Retinal pigment epithelial cell (primary cell): ENCODE measurements around the gene MDFIC.

ENCODE experiments used
- DNase-seq: peaks from one replicate; pipeline ENCODE4 v3.0.0-alpha.2; 2010; ENCODE audit warnings: low read depth
- H3K4me3 ChIP-seq: 2 replicates; pipeline ENCODE4 v1.5.1; 2011; ENCODE audit warnings: mild to moderate bottlenecking, low read length, control low read depth, moderate library complexity
- TF ChIP-seq, protein P1 (sequence below): conservative IDR thresholded peaks from 2 replicates; pipeline ENCODE4 v1.5.1; 2011; ENCODE audit warnings: low read depth, low read length, control low read depth, inconsistent platforms

Gene MDFIC

DNA sequence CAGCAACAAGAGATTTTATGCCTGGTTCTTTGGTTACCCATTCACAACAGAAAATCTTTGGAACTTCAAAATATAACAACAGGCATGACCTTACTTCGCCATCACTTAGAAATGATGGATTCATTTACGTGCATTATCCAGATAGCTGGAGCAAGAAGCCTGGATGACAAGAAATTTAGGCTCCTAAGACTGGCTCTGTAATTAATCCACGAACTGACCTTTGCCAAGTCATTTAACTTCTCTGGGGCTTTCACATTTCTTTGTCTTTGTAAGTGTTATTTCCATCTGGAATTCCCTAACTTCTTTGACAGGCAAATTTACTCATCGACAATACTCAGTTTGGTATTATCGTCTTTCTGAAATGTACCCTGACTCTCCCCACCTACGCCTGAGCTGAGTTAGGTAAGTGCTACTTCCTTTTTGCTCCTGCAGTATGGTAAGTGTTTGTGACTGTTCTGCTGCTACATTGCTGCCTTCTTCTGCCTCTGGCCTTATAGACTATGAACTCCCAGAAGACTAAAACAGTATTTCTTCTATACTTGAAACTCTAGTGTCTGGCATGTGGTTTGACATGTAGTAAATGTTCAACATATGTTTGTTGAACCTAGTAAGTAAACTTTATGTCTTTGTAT is 5.5 kb upstream of the MDFIC start:
- no peak overlapping the region for H3K4me3 ChIP-seq
- DNase-seq = no peak
- TF ChIP-seq, protein P1, sequence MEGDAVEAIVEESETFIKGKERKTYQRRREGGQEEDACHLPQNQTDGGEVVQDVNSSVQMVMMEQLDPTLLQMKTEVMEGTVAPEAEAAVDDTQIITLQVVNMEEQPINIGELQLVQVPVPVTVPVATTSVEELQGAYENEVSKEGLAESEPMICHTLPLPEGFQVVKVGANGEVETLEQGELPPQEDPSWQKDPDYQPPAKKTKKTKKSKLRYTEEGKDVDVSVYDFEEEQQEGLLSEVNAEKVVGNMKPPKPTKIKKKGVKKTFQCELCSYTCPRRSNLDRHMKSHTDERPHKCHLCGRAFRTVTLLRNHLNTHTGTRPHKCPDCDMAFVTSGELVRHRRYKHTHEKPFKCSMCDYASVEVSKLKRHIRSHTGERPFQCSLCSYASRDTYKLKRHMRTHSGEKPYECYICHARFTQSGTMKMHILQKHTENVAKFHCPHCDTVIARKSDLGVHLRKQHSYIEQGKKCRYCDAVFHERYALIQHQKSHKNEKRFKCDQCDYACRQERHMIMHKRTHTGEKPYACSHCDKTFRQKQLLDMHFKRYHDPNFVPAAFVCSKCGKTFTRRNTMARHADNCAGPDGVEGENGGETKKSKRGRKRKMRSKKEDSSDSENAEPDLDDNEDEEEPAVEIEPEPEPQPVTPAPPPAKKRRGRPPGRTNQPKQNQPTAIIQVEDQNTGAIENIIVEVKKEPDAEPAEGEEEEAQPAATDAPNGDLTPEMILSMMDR = no peak

DNA sequence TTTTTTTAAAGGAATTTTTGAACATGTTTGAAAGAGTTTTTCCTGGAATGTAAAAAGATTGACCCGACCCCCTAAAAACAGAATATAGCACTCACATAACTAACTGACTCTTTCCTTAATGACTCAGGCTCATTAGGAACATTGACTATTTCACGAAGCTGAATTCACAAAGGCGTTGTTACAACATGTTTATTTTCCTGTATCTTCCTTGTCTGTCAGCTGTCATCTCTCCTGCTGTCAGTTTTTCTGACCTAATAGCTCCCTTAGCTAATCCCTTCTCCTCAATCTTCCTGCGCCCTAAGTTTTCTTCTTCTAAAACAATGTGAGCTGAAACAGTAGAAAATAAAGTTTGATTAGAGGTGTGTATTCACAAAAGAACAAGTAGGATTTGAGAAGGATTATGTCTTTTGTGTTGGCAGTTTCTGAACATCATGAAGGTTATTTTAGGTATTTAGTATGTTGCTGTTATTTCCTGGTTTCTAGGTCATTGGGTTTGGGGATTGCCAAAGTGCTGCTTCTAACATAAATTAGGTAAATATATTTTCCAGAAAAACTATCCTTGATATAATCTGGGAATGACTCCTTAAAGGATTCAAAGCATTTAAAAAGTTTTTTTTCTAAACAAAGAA is 4.6 kb upstream of the MDFIC start:
- no peak overlapping the region for H3K4me3 ChIP-seq
- no peak for DNase-seq
- TF ChIP-seq, protein P1 = no peak

DNA sequence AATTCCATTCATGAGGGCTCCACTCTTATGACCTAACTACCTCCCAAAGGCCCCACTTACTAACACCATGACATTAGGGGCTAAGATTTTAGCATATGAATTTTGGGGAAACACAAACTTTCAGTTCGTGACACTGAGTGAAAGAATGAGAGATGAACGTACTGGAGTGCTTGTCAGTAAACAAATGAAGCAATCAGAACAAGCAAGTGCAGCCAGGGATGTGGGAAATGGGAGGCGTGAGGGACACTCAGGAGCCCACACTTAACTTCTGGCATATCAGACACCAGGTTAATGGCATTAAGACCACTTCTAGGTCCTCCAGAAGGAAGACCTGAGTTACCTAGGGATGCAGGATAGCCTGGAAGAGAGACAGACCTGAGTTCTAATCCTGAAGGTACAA is 2.3 kb upstream of the MDFIC start:
- H3K4me3 ChIP-seq = no peak overlapping the region
- DNase-seq = no peak
- TF ChIP-seq, protein P1 = no peak

DNA sequence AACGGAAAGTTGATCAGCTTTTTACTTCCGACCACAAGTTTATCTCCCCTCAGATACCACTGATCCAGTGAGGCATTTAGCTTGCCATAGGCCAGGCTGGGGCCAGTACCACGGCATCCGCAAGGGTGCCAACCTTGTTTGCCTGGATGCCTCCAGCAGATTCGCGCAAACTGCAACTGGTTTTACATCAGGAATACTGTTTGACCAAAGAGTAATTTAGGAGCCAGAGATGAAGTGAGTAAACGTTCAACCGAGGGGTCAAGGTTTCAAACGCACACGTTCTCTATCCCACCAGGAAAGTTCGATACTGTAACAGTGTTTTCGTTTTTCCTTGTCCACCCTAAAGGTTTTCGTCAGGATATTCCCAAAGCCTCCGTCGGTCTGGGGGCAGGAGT is 266 bp upstream of the MDFIC start:
- peak overlapping the region; percentile 81 for H3K4me3 ChIP-seq
- DNase-seq = no peak
- TF ChIP-seq, protein P1 = no peak

DNA sequence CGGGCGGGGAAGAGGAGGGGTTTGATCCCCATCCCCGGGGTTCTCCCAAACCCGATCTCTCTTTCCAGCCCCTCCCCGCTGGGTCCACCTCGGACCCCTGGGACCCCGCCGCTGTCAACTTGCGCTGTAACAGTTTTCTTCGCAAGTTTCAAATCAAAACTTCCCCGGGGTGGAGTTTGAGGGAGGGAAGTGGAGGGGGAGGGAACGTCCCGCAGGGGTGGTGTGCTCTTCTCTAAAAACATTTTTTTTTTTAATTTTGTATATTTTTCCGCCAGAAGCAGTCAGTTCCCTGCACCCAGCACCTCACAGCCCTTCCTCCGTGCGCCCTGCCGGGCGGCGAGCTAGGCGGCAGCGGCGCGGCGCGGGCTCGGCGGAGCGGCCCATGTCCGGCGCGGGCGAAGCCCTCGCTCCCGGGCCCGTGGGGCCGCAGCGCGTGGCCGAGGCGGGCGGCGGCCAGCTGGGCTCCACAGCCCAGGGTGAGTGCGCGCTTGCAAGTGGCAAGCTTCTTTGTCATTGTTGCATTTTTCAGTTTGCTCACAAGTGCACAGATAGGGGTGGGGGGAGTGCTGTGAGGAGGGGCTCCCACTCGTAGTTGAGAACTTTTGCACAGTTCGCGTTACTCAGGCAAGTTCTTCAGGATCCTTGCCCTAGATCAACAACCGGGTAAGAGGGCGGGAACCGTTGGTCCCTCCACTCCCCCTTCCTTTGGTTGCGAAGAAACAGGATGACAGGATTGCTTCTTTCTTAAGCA is 933 bp downstream of the MDFIC start:
- H3K4me3 ChIP-seq = peak overlapping the region; percentile 81
- DNase-seq = no peak
- TF ChIP-seq, protein P1 = no peak

DNA sequence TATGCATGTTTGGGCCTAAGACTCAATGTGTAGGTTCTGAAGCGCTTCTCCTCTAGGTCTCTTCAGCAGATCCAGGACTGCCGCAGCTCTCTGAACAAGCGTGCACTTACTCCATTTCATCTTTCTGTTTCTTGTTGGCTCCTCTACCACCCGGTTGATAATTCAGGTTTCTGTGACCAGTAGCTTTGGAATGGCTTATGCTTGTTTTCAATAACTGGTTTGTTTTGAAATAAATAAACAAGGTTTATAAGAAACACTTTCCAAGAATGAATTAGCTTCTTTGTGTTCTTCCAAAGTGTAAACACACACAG is 1.5 kb downstream of the MDFIC start:
- no peak for DNase-seq
- TF ChIP-seq, protein P1 = no peak
- peak overlapping the region; percentile 81 for H3K4me3 ChIP-seq
